ENCODE results near the gene NHLRC2.
"Not testable (repeated sequence)": the region's sequence is repeated elsewhere in the genome, so short reads cannot be mapped to it uniquely, and the experiment has no call there.

The NHLRC2 gene

GRCh38 chr10:113937756-113938155, 83.3 kb downstream of the NHLRC2 start:
- H3K4me3 ChIP-seq (ENCODE audit: low read depth, low read length): no peak overlapping the region
- TF ChIP-seq CTCF (IDR thresholded peaks at IDR 0.05; ENCODE audit: low read depth, low read length, missing control alignments): no peak
- DNase-seq (ENCODE audit: low read depth): no peak
- in situ Hi-C loops (cut with HindIII; ENCODE audit: low sequenced_read_pairs): no loop called here

- in situ Hi-C loops (cut with HindIII; ENCODE audit: low sequenced_read_pairs): no loop called here
- TF ChIP-seq CTCF (IDR thresholded peaks at IDR 0.05; ENCODE audit: low read depth, low read length, missing control alignments): no peak
- H3K4me3 ChIP-seq (ENCODE audit: low read depth, low read length): no peak overlapping the region
- no peak for DNase-seq (ENCODE audit: low read depth)
These were observed 84.9 kb downstream of the NHLRC2 start for GRCh38 chr10:113939212-113939860.

- no peak overlapping the region for H3K4me3 ChIP-seq (ENCODE audit: low read depth, low read length)
- TF ChIP-seq CTCF (IDR thresholded peaks at IDR 0.05; ENCODE audit: low read depth, low read length, missing control alignments): no peak
- DNase-seq (ENCODE audit: low read depth): no peak
- in situ Hi-C loops (cut with HindIII; ENCODE audit: low sequenced_read_pairs): no loop called here
These were observed 86.7 kb downstream of the NHLRC2 start for GRCh38 chr10:113941140-113941539.

GRCh38 chr10:113943196-113943595, 88.7 kb downstream of the NHLRC2 start:
- in situ Hi-C loops (cut with HindIII; ENCODE audit: low sequenced_read_pairs); DNase-seq (ENCODE audit: low read depth): not testable (repeated sequence)

GRCh38 chr10:113945075-113945686, 90.7 kb downstream of the NHLRC2 start:
- DNase-seq (ENCODE audit: low read depth): peak; percentile 38
- in situ Hi-C loops (cut with HindIII; ENCODE audit: low sequenced_read_pairs): loop anchor here (5.0 kb wide), 1 partner anchor 87 kb away; no protein-coding TSS in a partner anchor
- no peak overlapping the region for H3K4me3 ChIP-seq (ENCODE audit: low read depth, low read length)
- TF ChIP-seq CTCF (IDR thresholded peaks at IDR 0.05; ENCODE audit: low read depth, low read length, missing control alignments): no peak

More at GRCh38 chr10:113943196-113943595, 88.7 kb downstream of the NHLRC2 start:
- not testable (repeated sequence) for H3K4me3 ChIP-seq (ENCODE audit: low read depth, low read length)

GRCh38 chr10:113945687-113946085, 91.2 kb downstream of the NHLRC2 start:
- DNase-seq (ENCODE audit: low read depth): no peak
- in situ Hi-C loops (cut with HindIII; ENCODE audit: low sequenced_read_pairs): loop anchor here (5.0 kb wide), 1 partner anchor 87 kb away; no protein-coding TSS in a partner anchor
- no peak for TF ChIP-seq CTCF (IDR thresholded peaks at IDR 0.05; ENCODE audit: low read depth, low read length, missing control alignments)
- H3K4me3 ChIP-seq (ENCODE audit: low read depth, low read length): no peak overlapping the region

Measured in astrocyte of the cerebellum (primary cell).